Erythroblast (primary cell): ENCODE measurements around the gene TMEM132C.

Experiments
- GATA1 ChIP-seq: IDR thresholded peaks from 2 replicates; pipeline ENCODE4 v1.6.1; 2011; ENCODE audit warnings: low read depth, mild to moderate bottlenecking, control low read depth, low read length, moderate library complexity
- POLR2A ChIP-seq: IDR thresholded peaks from 2 replicates; pipeline ENCODE4 v1.6.1; 2011; ENCODE audit warnings: mild to moderate bottlenecking, low read length

DNA sequence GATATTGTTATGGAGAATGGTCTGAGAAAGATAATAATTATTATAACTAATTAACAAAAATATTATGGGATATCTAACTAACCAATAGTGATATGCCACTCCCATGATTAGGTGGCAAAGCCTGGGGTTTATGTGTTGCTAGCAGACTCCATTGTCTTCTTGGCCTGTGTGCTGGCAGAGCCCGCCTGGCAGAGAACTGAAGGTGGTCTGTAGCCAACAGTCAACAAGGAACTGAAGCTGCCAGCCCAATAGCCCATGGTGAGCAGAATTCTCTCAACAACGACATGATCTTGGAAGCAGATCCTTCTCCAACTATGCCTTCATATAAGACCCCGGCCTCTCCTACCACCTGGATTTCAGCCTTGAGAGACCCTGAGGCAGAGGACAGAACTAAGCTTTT lies 298.0 kb downstream of the TMEM132C start:
- TF ChIP-seq POLR2A = no peak
- TF ChIP-seq GATA1 = no peak
